SK-N-MC (cell line): ENCODE measurements around the gene LLGL2.

Experiments used
- EZH2 ChIP-seq: fragments of 200-600 bp; sonication (generic); IDR thresholded peaks from one replicate; pipeline ENCODE4 v1.6.1; 2017; ENCODE audit warnings: antibody characterized with exemption
- FOXP2 ChIP-seq: optimal IDR thresholded peaks from 2 replicates; pipeline ENCODE3; 2011; ENCODE audit warnings: mild to moderate bottlenecking, moderate library complexity; ENCODE audit not compliant: insufficient read depth; ENCODE audit errors: extremely low read length, control extremely low read depth
- POLR2AphosphoS5 ChIP-seq: IDR thresholded peaks from 2 replicates; pipeline ENCODE4 v1.6.1; 2012; ENCODE audit warnings: mild to moderate bottlenecking, low read depth, low read length, borderline replicate concordance

GRCh38 chr17:75509528-75510258, 15.8 kb upstream of the LLGL2 start:
- TF ChIP-seq POLR2AphosphoS5 (no peak), EZH2 (no peak), FOXP2 (no peak)
